Urothelium cell line (cell line): ENCODE results near the gene LSM4.
"Not testable (repeated sequence)": the region's sequence is repeated elsewhere in the genome, so short reads cannot be mapped to it uniquely, and the experiment has no call there.

Source experiments
- DNase-seq: peaks from one replicate; pipeline ENCODE4 v3.0.0; 2011; ENCODE audit warnings: low spot score, mixed read lengths
- FAIRE-seq: peaks from 2 replicates; lab custom pipeline; 2011; peaks lifted over from hg19 to GRCh38; lab: Jason Lieb, UNC

The LSM4 gene

GRCh38 chr19:18340990-18341868 lies 18.4 kb upstream of the LSM4 start:
- FAIRE-seq (no peak), DNase-seq (peak; percentile 64)

- DNase-seq (peak; percentile 87), FAIRE-seq (no peak)
These were observed 17.5 kb upstream of the LSM4 start, which contains the start of gene PGPEP1 for GRCh38 chr19:18340190-18340989. Gene PGPEP1 (plus strand): TSS chr19:18340598. CDS start chr19:18340682, 84 bp downstream.

GRCh38 chr19:18339723-18340122 lies 16.8 kb upstream of the LSM4 start:
- FAIRE-seq (no peak), DNase-seq (no peak)

GRCh38 chr19:18338541-18338940 lies 15.7 kb upstream of the LSM4 start:
- FAIRE-seq (no peak), DNase-seq (no peak)

GRCh38 chr19:18336121-18336520 lies 13.2 kb upstream of the LSM4 start:
- FAIRE-seq (no peak), DNase-seq (no peak)

GRCh38 chr19:18333680-18334079 lies 10.8 kb upstream of the LSM4 start:
- FAIRE-seq: no peak

GRCh38 chr19:18332917-18333530 lies 10.1 kb upstream of the LSM4 start:
- no peak for FAIRE-seq
- DNase-seq: no peak

More at GRCh38 chr19:18333680-18334079, 10.8 kb upstream of the LSM4 start:
- DNase-seq: no peak

GRCh38 chr19:18330868-18331267 lies 8.0 kb upstream of the LSM4 start:
- FAIRE-seq: no peak
- DNase-seq: no peak

- FAIRE-seq: no peak
- no peak for DNase-seq
These were observed 6.1 kb upstream of the LSM4 start for GRCh38 chr19:18329035-18329376.

- DNase-seq (peak; percentile 92), FAIRE-seq (no peak)
These were observed 5.6 kb upstream of the LSM4 start for GRCh38 chr19:18328340-18329034.

GRCh38 chr19:18326772-18327171 lies 3.9 kb upstream of the LSM4 start:
- FAIRE-seq: no peak
- DNase-seq: no peak

GRCh38 chr19:18324373-18324731 lies 1.5 kb upstream of the LSM4 start:
- DNase-seq, FAIRE-seq: not testable (repeated sequence)

GRCh38 chr19:18322318-18322758 lies 538 bp downstream of the LSM4 start:
- FAIRE-seq (no peak), DNase-seq (peak; percentile 28)

- DNase-seq: no peak
These were observed 1.2 kb downstream of the LSM4 start for GRCh38 chr19:18321734-18322102.

GRCh38 chr19:18320865-18321733 lies 1.8 kb downstream of the LSM4 start:
- DNase-seq (no peak), FAIRE-seq (no peak)

More at GRCh38 chr19:18321734-18322102, 1.2 kb downstream of the LSM4 start:
- no peak for FAIRE-seq

- DNase-seq (no peak), FAIRE-seq (no peak)
These were observed 3.2 kb downstream of the LSM4 start for GRCh38 chr19:18319591-18320135.

- DNase-seq: no peak
- FAIRE-seq: no peak
These were observed 4.7 kb downstream of the LSM4 start for GRCh38 chr19:18317961-18318800.

GRCh38 chr19:18313398-18313797 lies 9.5 kb downstream of the LSM4 start:
- FAIRE-seq (no peak), DNase-seq (no peak)

- no peak for FAIRE-seq
These were observed 10.8 kb downstream of the LSM4 start for GRCh38 chr19:18312092-18312534.

More at GRCh38 chr19:18312092-18312534, 10.8 kb downstream of the LSM4 start:
- DNase-seq: no peak
